AG04450 (cell line): Measurements from ENCODE around the gene TDRD9. TPM values are rescaled to one million over a fixed set of nuclear protein-coding genes. Genes with fewer than 3 reads are reported as not detected.

Experiments used
- CTCF ChIA-PET: fragments of 300-600, 350-600 bp; formaldehyde crosslinking; extraction: SDS; loops from one replicate; lab custom pipeline; 2022; ENCODE audit warnings: antibody characterized with exemption, inconsistent platforms; lab: Charles Lee
- POLR2A ChIA-PET: fragments of 350-600 bp; formaldehyde crosslinking; extraction: SDS; loops from one replicate; lab custom pipeline; 2021; ENCODE audit warnings: antibody characterized with exemption, inconsistent platforms; lab: Yijun Ruan, JAX
- DNase-seq: peaks from one replicate; pipeline ENCODE4 v3.0.0-alpha.2; 2011; ENCODE audit warnings: low read depth, low spot score
- H3K27ac ChIP-seq: one replicate; pipeline ENCODE4 v1.5.1; 2012; ENCODE audit warnings: low read depth, low read length, control low read depth
- H3K27me3 ChIP-seq: one replicate; pipeline ENCODE4 v1.6.0; 2012; ENCODE audit warnings: low read length; ENCODE audit not compliant: control insufficient read depth, insufficient read depth
- H3K4me3 ChIP-seq: 2 replicates; pipeline ENCODE4 v1.5.1; 2011; ENCODE audit warnings: mild to moderate bottlenecking, low read depth, low read length, control low read depth
- H3K9me3 ChIP-seq: 2 replicates; pipeline ENCODE4 v1.5.1; 2012; ENCODE audit warnings: low read length; ENCODE audit not compliant: control insufficient read depth, insufficient read depth
- CTCF ChIP-seq: IDR thresholded peaks from 2 replicates; pipeline ENCODE4 v1.5.1; 2011; ENCODE audit warnings: low read depth, low read length, control low read depth, inconsistent platforms
- polyA minus RNA-seq: library from RNA; depleted of rRNA, polyadenylated mRNA; stranded (reverse); fragments of >200 nt; gene quantifications from 2 replicates; pipeline ENCODE4 v1.2.3, GENCODE V29; 2011; rRNA and poly(A)+ RNA removed
- polyA plus RNA-seq: library from polyadenylated mRNA; depleted of rRNA; stranded (reverse); fragments of >200 nt; gene quantifications from 2 replicates; pipeline ENCODE4 v1.2.3, GENCODE V29; 2011; rRNA removed

The TDRD9 gene
- 0.05 and 0.11 TPM in 2 replicates for polyA plus RNA-seq
- polyA minus RNA-seq: 0.14 TPM in 1 of 2 replicates, not detected in the other

- Histone ChIP-seq H3K27ac (no peak within 1 kb of the TSS), H3K4me3 (no peak within 1 kb of the TSS), H3K27me3 (peaks cover 11% of the 10 kb centered on the region), H3K9me3 (peaks cover 6% of the 10 kb centered on the region; the same call in 1 of the 2 replicates)
- no peak for TF ChIP-seq CTCF
- DNase-seq: no peak
- ChIA-PET POLR2A (no interaction called here), CTCF (interaction anchor here (0.6 kb wide), 1 partner anchor 1291 kb away, joined by 4 read pairs; no protein-coding TSS in a partner anchor)
Observed at GRCh38 chr14:103928011-103928890, at the start of gene TDRD9. TDRD9 (plus strand) TSS chr14:103928456; CDS start chr14:103928510, 54 bp downstream.

GRCh38 chr14:103879118-103879569 is 49.1 kb upstream of the TDRD9 start:
- Histone ChIP-seq H3K27me3 (peaks cover 17% of the 10 kb centered on the region), H3K4me3 (no peak overlapping the region), H3K27ac (no peak overlapping the region), H3K9me3 (no peaks in the 10 kb centered on the region; the same call in 1 of the 2 replicates)
- no peak for TF ChIP-seq CTCF
- CTCF ChIA-PET: interaction anchor here (1.0 to 2.3 kb wide), 3 partner anchors 9 to 43 kb away, joined by 3 to 11 read pairs (median 4); no protein-coding TSS in a partner anchor
- no peak for DNase-seq
- POLR2A ChIA-PET: interaction anchor here (0.5 kb wide), 1 partner anchor 71 kb away, joined by 5 read pairs; no protein-coding TSS in a partner anchor

GRCh38 chr14:103879570-103880347 is 48.5 kb upstream of the TDRD9 start:
- ChIA-PET CTCF (interaction anchor here (0.8 to 1.7 kb wide), 3 partner anchors 9 to 72 kb away, joined by 3 to 7 read pairs (median 3); no protein-coding TSS in a partner anchor), POLR2A (interaction anchor here (0.7 to 1.0 kb wide), 2 partner anchors 31 to 40 kb away, joined by 3 to 5 read pairs; no protein-coding TSS in a partner anchor)
- no peaks in the 10 kb centered on the region; the same call in 1 of the 2 replicates for H3K9me3 ChIP-seq
- DNase-seq: no peak
- H3K27ac ChIP-seq: no peak overlapping the region
- peak overlapping the region; percentile 20; the same call in 1 of the 2 replicates for H3K4me3 ChIP-seq
- H3K27me3 ChIP-seq: peaks cover 17% of the 10 kb centered on the region
- no peak for TF ChIP-seq CTCF

GRCh38 chr14:103880348-103881267 is 47.6 kb upstream of the TDRD9 start:
- no peak overlapping the region for H3K27ac ChIP-seq
- TF ChIP-seq CTCF: no peak
- POLR2A ChIA-PET: interaction anchor here (0.6 to 1.0 kb wide), 4 partner anchors 10 to 72 kb away, joined by 3 to 5 read pairs (median 4); no protein-coding TSS in a partner anchor
- H3K27me3 ChIP-seq: peaks cover 20% of the 10 kb centered on the region
- CTCF ChIA-PET: interaction anchor here (0.5 to 1.7 kb wide), 4 partner anchors 8 to 72 kb away, joined by 3 to 7 read pairs (median 3); no protein-coding TSS in a partner anchor
- H3K9me3 ChIP-seq: no peaks in the 10 kb centered on the region; the same call in 1 of the 2 replicates
- H3K4me3 ChIP-seq: peak overlapping the region; percentile 20
- DNase-seq: no peak
